CD14-positive monocyte (primary cell): Measurements from ENCODE around the gene SEC24C. TPM values are rescaled to one million over a fixed set of nuclear protein-coding genes. Genes with fewer than 3 reads are reported as not detected.
"Not testable (repeated sequence)": the region's sequence is repeated elsewhere in the genome, so short reads cannot be mapped to it uniquely, and the experiment has no call there.

Experiments used
- DNase-seq, 3 donors: peaks; one replicate each; pipeline ENCODE4 v3.0.0-alpha.2; 2011 to 2022
- H2AFZ ChIP-seq: 2 replicates; pipeline ENCODE4 v1.6.0; 2012; ENCODE audit warnings: mild to moderate bottlenecking, low read depth, low read length, inconsistent platforms; ENCODE audit not compliant: insufficient read depth, poor library complexity, severe bottlenecking
- H3K27ac ChIP-seq, 2 donors: 1 replicate in 1 of 2; 2 replicates in 1 of 2; pipeline ENCODE4 v1.5.1; 2012 to 2013; ENCODE audit warnings: low read length in 2 of 2, control low read depth in 1 of 2, inconsistent platforms in 1 of 2, low read depth in 1 of 2, mild to moderate bottlenecking in 1 of 2
- H3K27me3 ChIP-seq, 2 donors: one replicate each; pipeline versions ENCODE4 v1.6.0 to v1.6.1; 2011 to 2013; ENCODE audit warnings: low read length in 2 of 2; ENCODE audit not compliant: control insufficient read depth in 2 of 2, insufficient read depth in 2 of 2
- H3K36me3 ChIP-seq, 2 donors: replicated peaks in 1 of 2; 1 replicate in 1 of 2; 2 replicates in 1 of 2; pipeline versions ENCODE4 v1.5.1 to v1.6.1; 2012 to 2013; ENCODE audit warnings: low read length in 2 of 2, control low read depth in 1 of 2, inconsistent platforms in 1 of 2, mild to moderate bottlenecking in 1 of 2; ENCODE audit not compliant: insufficient read depth in 2 of 2, control insufficient read depth in 1 of 2
- H3K4me1 ChIP-seq, 2 donors: 1 replicate in 1 of 2; 2 replicates in 1 of 2; pipeline versions ENCODE4 v1.5.1 to v1.6.1; 2012 to 2013; ENCODE audit warnings: low read length in 2 of 2, control low read depth in 1 of 2, inconsistent platforms in 1 of 2, mild to moderate bottlenecking in 1 of 2, moderate library complexity in 1 of 2; ENCODE audit not compliant: insufficient read depth in 2 of 2, control insufficient read depth in 1 of 2
- H3K4me2 ChIP-seq: replicated peaks from 2 replicates; pipeline ENCODE3; 2012; ENCODE audit warnings: low read length, moderate library complexity, mild to moderate bottlenecking; ENCODE audit not compliant: poor library complexity, severe bottlenecking; ENCODE audit errors: extremely low read depth
- H3K4me3 ChIP-seq, 3 experiments: fragments of 200-600 bp in 1 of 3; sonication (generic) in 1 of 3; replicated peaks in 1 of 3; 1 replicate in 2 of 3; 2 replicates in 1 of 3; pipeline ENCODE4 v1.5.1; 2011 to 2013; ENCODE audit warnings: low read length in 3 of 3, mild to moderate bottlenecking in 3 of 3, control low read depth in 2 of 3, low read depth in 2 of 3, inconsistent platforms in 1 of 3, moderate library complexity in 1 of 3
- H3K79me2 ChIP-seq: 2 replicates; pipeline ENCODE4 v1.6.0; 2012; ENCODE audit warnings: mild to moderate bottlenecking, control low read depth, inconsistent platforms, low read length, moderate library complexity; ENCODE audit not compliant: insufficient read depth
- H3K9ac ChIP-seq: 2 replicates; pipeline ENCODE4 v1.6.0; 2017; ENCODE audit warnings: low read length, mild to moderate bottlenecking; ENCODE audit not compliant: insufficient read depth, poor library complexity, severe bottlenecking
- H3K9me3 ChIP-seq, 2 donors: replicated peaks in 1 of 2; 1 replicate in 1 of 2; 2 replicates in 1 of 2; pipeline versions ENCODE4 v1.5.1 to v1.6.1; 2012 to 2013; ENCODE audit warnings: low read length in 2 of 2, control low read depth in 1 of 2; ENCODE audit not compliant: control insufficient read depth in 1 of 2, insufficient read depth in 1 of 2
- H4K20me1 ChIP-seq: 2 replicates; pipeline ENCODE4 v1.6.0; 2012; ENCODE audit warnings: mild to moderate bottlenecking, low read length, control low read depth, moderate library complexity; ENCODE audit not compliant: insufficient read depth
- H3K27ac Mint-ChIP-seq, 7 donors: one replicate each; pipeline ENCODE4 v1.8.0; 2020; ENCODE audit warnings: mild to moderate bottlenecking in 7 of 7, mixed read lengths in 7 of 7, moderate library complexity in 6 of 7, inconsistent platforms in 2 of 7
- H3K27me3 Mint-ChIP-seq, 3 donors: one replicate each; pipeline ENCODE4 v1.8.0; 2021 to 2022; ENCODE audit warnings: low read depth in 3 of 3, mild to moderate bottlenecking in 3 of 3, mixed read lengths in 3 of 3, moderate library complexity in 3 of 3, inconsistent platforms in 1 of 3
- H3K36me3 Mint-ChIP-seq, 2 donors: one replicate each; pipeline ENCODE4 v1.8.0; 2020; ENCODE audit warnings: mixed read lengths in 2 of 2, inconsistent platforms in 1 of 2, mild to moderate bottlenecking in 1 of 2
- H3K4me1 Mint-ChIP-seq: one replicate; pipeline ENCODE4 v1.8.0; 2020; ENCODE audit warnings: mild to moderate bottlenecking, mixed read lengths
- H3K4me3 Mint-ChIP-seq, 2 donors: one replicate each; pipeline ENCODE4 v1.8.0; 2020; ENCODE audit warnings: mild to moderate bottlenecking in 2 of 2, mixed read lengths in 2 of 2, moderate library complexity in 1 of 2
- H3K9me3 Mint-ChIP-seq, 7 donors: one replicate each; pipeline ENCODE4 v1.8.0; 2020 to 2022; ENCODE audit warnings: mixed read lengths in 7 of 7, mild to moderate bottlenecking in 6 of 7, moderate library complexity in 6 of 7, inconsistent platforms in 2 of 7
- WGBS: methylation state at CpG from one replicate; pipeline ENCODE4 v1.1.5; 2013; ENCODE audit warnings: missing lambda C conversion rate; ENCODE audit not compliant: insufficient coverage; 5-methylcytosine and 5-hydroxymethylcytosine counted together
- intact Hi-C, 2 donors: fragments of 100-400 bp; cut with micrococcal nuclease; formaldehyde crosslinking; loops; one replicate each; pipeline versions ENCODE4 v1.15.0 to v1.15.1; 2023
- polyA plus RNA-seq, 3 donors: library from polyadenylated mRNA; depleted of rRNA in 1 of 3; unstranded in 2 of 3; stranded (reverse) in 1 of 3; fragments of 300-500 nt in 2 of 3; fragments of >200 nt in 1 of 3; fragmentation: Illumina TruSeq in 2 of 3; gene quantifications; 1 replicate in 2 of 3; 2 replicates in 1 of 3; pipeline ENCODE4 v1.2.3, GENCODE V29; 2012 to 2021

The SEC24C gene
- polyA plus RNA-seq, 3 donors, result 25.7 to 65.8 (median 44.8) TPM

DNA sequence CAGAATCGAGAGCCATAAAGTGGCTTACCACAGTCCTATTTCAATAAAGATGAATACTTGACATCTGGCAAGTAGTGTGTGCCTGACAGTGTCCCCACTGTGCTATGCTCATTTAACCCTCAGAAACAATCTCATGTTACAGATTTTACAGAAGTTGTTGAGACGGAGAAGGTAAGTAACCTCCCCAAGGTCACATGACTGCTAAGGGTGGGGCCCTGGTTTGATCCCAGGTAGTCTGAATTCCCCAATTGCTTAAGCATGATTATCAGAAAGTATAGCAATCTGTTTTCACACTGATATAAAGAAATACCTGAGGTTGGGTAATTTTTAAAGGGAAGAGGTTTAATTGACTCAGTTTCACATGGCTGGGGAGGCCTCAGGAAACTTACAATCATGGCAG is 45.4 kb upstream of the SEC24C start:
- H3K36me3 ChIP-seq, H2AFZ ChIP-seq, H3K79me2 ChIP-seq, H4K20me1 ChIP-seq, H3K9ac ChIP-seq, H3K4me2 ChIP-seq, H3K27me3 ChIP-seq, H3K4me1 ChIP-seq, H3K4me3 Mint-ChIP-seq, intact Hi-C loops, H3K9me3 ChIP-seq, H3K27ac ChIP-seq, DNase-seq, H3K4me3 ChIP-seq, H3K27ac Mint-ChIP-seq, H3K9me3 Mint-ChIP-seq, H3K27me3 Mint-ChIP-seq: not testable (repeated sequence)
- WGBS, result no CpG with 5 or more reads among the region's 2 CpGs
- Mint-ChIP-seq H3K36me3 (peaks cover 24 to 28% of the 10 kb centered on the region in 2 donors), H3K4me1 (peaks cover 24% of the 10 kb centered on the region)

DNA sequence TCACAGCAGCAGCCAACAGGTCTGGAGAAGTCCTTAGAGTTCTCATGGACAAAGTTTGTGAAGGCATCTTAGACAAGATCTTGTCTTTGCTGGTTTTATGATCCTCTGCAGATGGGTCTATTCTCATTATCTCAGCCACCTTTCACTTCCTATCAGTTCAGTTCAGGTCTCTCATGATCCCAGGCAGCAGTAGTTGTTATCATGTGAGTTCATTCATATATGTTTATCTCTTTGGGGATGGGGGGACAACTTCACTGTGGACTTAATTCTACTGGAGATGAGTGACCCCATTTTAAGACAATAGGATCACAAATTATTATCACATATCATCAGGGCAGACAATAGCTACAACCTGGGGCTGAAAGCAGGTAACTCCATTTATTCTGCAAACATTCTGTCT is 40.2 kb upstream of the SEC24C start:
- H3K9me3 Mint-ChIP-seq, H3K4me2 ChIP-seq, H4K20me1 ChIP-seq, H3K4me3 Mint-ChIP-seq, H3K9me3 ChIP-seq, H3K4me1 ChIP-seq, H3K4me3 ChIP-seq, intact Hi-C loops, H3K79me2 ChIP-seq, H3K9ac ChIP-seq, H3K27ac ChIP-seq, H2AFZ ChIP-seq, H3K27me3 Mint-ChIP-seq, H3K36me3 ChIP-seq, DNase-seq, H3K27me3 ChIP-seq: not testable (repeated sequence)
- peak overlapping the region in 1 of 7 donors; percentile 70 for H3K27ac Mint-ChIP-seq
- peaks cover 28% of the 10 kb centered on the region for H3K4me1 Mint-ChIP-seq
- peaks cover 32 to 35% of the 10 kb centered on the region in 2 donors for H3K36me3 Mint-ChIP-seq

DNA sequence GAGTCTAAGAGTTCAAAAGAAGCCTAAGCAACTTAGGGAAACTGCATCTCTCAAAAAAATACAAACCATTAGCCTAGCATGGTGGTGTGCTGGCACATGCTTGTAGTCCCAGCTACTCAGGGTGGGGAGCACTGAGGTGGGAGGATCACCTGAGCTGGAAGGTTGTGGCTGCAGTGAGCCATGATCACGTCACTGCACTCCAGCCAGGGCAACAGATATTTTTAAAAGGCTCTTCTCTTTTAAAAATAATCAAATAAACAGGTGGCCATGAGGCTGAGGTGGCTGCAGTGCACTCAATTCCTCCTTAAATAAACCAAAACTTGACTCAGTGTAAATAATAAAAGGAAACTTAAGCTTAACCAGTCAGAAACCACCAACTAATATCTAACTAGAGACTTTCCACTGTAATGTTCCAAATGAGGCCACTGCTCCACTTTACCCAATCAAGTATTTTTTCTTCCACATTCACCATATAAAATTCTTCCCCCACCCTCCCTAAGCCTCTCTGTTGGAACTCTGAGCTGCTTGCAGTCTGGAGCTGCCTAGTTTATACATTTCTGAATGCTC is 38.6 kb upstream of the SEC24C start:
- no CpG with 5 or more reads among the region's 1 CpG for WGBS
- peaks cover 27% of the 10 kb centered on the region for H3K4me1 Mint-ChIP-seq
- H3K27ac Mint-ChIP-seq, result not testable (repeated sequence)

DNA sequence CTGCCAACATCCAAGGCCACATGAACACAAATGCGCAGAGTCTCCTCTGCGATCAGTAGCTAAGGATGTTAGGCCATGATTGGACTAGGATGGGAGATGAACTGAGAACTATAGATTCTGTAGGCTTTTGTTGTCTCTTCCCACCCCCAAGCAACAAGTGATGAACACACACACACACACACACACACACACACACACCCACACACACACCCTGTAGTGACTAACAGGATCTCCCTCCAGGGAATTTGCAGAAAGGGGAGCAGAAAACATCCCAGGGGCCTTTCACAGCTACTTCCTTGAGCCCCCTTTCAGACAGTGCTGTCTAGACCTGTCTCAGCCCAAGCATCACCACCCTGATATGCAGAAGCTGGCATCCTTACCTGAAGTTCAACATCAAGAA is 37.7 kb upstream of the SEC24C start:
- H3K79me2 ChIP-seq, intact Hi-C loops, H3K9me3 Mint-ChIP-seq, H2AFZ ChIP-seq, H3K9me3 ChIP-seq, H3K4me3 Mint-ChIP-seq, H3K27me3 ChIP-seq, H3K9ac ChIP-seq, DNase-seq, H3K4me2 ChIP-seq, H3K4me3 ChIP-seq, H4K20me1 ChIP-seq, H3K27me3 Mint-ChIP-seq, H3K4me1 ChIP-seq, H3K27ac ChIP-seq: not testable (repeated sequence)
- H3K4me1 Mint-ChIP-seq, result peaks cover 19% of the 10 kb centered on the region
- peak overlapping the region in 2 of 7 donors; percentile 42 to 79 for H3K27ac Mint-ChIP-seq
- no CpG with 5 or more reads among the region's 2 CpGs for WGBS
- H3K36me3 Mint-ChIP-seq, result peaks cover 37 to 42% of the 10 kb centered on the region in 2 donors
- peaks cover 5 to 12% of the 10 kb centered on the region in 2 donors for H3K36me3 ChIP-seq

More for the DNA sequence above, 38.6 kb upstream of the SEC24C start:
- H3K27ac ChIP-seq, H3K9ac ChIP-seq, H3K9me3 Mint-ChIP-seq, H3K27me3 ChIP-seq, H3K4me3 Mint-ChIP-seq, H3K4me1 ChIP-seq, H3K4me3 ChIP-seq, H4K20me1 ChIP-seq, DNase-seq, H3K79me2 ChIP-seq, intact Hi-C loops, H3K9me3 ChIP-seq, H3K4me2 ChIP-seq, H2AFZ ChIP-seq, H3K27me3 Mint-ChIP-seq: not testable (repeated sequence)
- peaks cover 36 to 38% of the 10 kb centered on the region in 2 donors for H3K36me3 Mint-ChIP-seq
- peaks cover 5 to 12% of the 10 kb centered on the region in 2 donors for H3K36me3 ChIP-seq
